ENCODE results near the gene HADHB.

The HADHB gene

DNA sequence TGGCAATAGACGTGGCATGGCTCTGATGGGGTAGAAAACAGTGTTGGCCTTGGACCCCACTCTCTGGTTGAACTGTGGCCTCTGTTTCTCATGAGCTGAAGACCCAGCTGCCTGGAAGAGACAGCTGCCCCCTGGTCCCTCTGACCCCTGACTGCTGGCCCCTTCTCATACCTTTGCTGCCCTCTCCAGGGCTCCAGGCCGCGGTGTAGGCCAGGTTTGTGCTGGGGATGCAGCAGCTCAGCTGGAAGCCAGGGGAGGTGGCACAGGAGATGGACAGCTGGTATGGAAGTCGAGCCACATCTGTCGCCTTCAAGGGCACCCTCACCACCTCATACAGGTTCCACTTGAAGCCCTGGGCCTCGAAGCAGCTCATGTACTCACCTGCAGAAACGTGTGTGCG lies 69.5 kb downstream of the HADHB start:
- Histone ChIP-seq H3K4me3 (ENCODE audit: insufficient read depth, low read length, poor library complexity, severe bottlenecking) (no peak overlapping the region), H3K9me2 (replicated peaks; ENCODE audit: insufficient read depth, low read length) (no peaks in the 10 kb centered on the region), H3K4me2 (ENCODE audit: low read depth, low read length, poor library complexity, severe bottlenecking) (no peak overlapping the region), H3K27ac (ENCODE audit: low read depth, low read length) (no peak overlapping the region), H3K9me3 (ENCODE audit: insufficient read depth, low read length) (no peaks in the 10 kb centered on the region), H4K20me1 (ENCODE audit: low read depth, low read length) (no peaks in the 10 kb centered on the region), H3F3A (ENCODE audit: insufficient read depth) (no peaks in the 10 kb centered on the region), H3K79me2 (ENCODE audit: insufficient read depth, low read length) (no peaks in the 10 kb centered on the region), H2AFZ (ENCODE audit: low read depth, low read length, severe bottlenecking) (no peak overlapping the region), H3K27me3 (ENCODE audit: low read length) (no peaks in the 10 kb centered on the region), H3K9ac (ENCODE audit: low read length) (no peak overlapping the region), H3K36me3 (ENCODE audit: low read length) (no peaks in the 10 kb centered on the region)
- TF ChIP-seq EZH2phosphoT487 (conservative IDR thresholded peaks at IDR 0.05; ENCODE audit: low read length), result no peak
- TF ChIP-seq, protein P1, sequence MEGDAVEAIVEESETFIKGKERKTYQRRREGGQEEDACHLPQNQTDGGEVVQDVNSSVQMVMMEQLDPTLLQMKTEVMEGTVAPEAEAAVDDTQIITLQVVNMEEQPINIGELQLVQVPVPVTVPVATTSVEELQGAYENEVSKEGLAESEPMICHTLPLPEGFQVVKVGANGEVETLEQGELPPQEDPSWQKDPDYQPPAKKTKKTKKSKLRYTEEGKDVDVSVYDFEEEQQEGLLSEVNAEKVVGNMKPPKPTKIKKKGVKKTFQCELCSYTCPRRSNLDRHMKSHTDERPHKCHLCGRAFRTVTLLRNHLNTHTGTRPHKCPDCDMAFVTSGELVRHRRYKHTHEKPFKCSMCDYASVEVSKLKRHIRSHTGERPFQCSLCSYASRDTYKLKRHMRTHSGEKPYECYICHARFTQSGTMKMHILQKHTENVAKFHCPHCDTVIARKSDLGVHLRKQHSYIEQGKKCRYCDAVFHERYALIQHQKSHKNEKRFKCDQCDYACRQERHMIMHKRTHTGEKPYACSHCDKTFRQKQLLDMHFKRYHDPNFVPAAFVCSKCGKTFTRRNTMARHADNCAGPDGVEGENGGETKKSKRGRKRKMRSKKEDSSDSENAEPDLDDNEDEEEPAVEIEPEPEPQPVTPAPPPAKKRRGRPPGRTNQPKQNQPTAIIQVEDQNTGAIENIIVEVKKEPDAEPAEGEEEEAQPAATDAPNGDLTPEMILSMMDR (IDR thresholded peaks at IDR 0.05; ENCODE audit: insufficient read depth, low read length, poor library complexity, severe bottlenecking), result no peak

DNA sequence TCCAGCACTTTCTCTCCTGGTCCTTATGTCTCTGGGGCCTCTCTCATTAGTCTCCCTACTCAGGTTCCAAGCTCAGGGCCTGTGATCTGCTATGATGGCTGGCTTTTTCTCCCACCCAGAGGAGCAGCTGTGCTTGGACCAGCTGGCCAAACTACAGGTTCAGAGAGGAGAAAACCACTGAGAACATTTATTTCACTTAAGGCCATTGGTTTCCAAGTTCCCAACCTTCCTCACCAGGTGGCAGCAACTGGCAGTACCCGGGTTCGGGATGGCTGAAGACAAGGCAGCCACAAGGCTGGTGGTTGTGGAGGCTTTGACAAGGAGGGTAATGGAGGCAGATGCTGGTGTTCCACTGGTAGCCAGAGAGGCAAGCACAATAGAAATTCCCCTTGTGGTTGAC lies 71.3 kb downstream of the HADHB start:
- Histone ChIP-seq H4K20me1 (ENCODE audit: low read depth, low read length) (no peaks in the 10 kb centered on the region), H3K27me3 (ENCODE audit: low read length) (no peaks in the 10 kb centered on the region), H3K27ac (ENCODE audit: low read depth, low read length) (no peak overlapping the region), H3K9ac (ENCODE audit: low read length) (no peak overlapping the region), H3K4me2 (ENCODE audit: low read depth, low read length, poor library complexity, severe bottlenecking) (no peak overlapping the region), H3K9me2 (replicated peaks; ENCODE audit: insufficient read depth, low read length) (no peaks in the 10 kb centered on the region), H3K4me3 (ENCODE audit: insufficient read depth, low read length, poor library complexity, severe bottlenecking) (no peak overlapping the region), H3K9me3 (ENCODE audit: insufficient read depth, low read length) (no peaks in the 10 kb centered on the region), H3K36me3 (ENCODE audit: low read length) (no peaks in the 10 kb centered on the region), H3F3A (ENCODE audit: insufficient read depth) (no peaks in the 10 kb centered on the region), H2AFZ (ENCODE audit: low read depth, low read length, severe bottlenecking) (no peak overlapping the region), H3K79me2 (ENCODE audit: insufficient read depth, low read length) (no peaks in the 10 kb centered on the region)
- TF ChIP-seq EZH2phosphoT487 (conservative IDR thresholded peaks at IDR 0.05; ENCODE audit: low read length), result no peak
- TF ChIP-seq, protein P1 (IDR thresholded peaks at IDR 0.05; ENCODE audit: insufficient read depth, low read length, poor library complexity, severe bottlenecking), result no peak

DNA sequence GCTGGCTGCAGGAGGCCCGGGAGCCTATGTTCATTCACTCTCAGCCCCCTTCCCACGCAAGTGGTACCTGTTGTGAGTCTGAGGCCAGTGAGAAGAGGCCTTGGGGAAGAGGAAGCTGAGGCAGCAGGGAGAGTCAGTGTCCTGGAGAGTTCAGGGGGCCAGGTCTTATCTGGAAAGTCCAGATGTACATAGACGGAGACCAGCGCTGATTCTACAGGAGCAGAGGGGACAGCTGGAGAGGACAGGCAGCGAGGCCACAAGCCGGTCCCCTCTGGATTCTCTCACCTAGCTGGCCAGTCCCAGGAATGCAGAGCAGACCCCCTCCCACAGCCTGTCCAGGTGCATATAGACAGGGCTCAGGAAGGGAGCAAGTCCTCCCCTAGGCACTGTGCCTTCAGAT lies 72.1 kb downstream of the HADHB start:
- H3F3A ChIP-seq (ENCODE audit: insufficient read depth), result no peaks in the 10 kb centered on the region
- no peaks in the 10 kb centered on the region for H3K79me2 ChIP-seq (ENCODE audit: insufficient read depth, low read length)
- H3K9me2 ChIP-seq (replicated peaks; ENCODE audit: insufficient read depth, low read length), result no peaks in the 10 kb centered on the region
- H3K9ac ChIP-seq (ENCODE audit: low read length), result no peak overlapping the region
- no peak overlapping the region for H3K4me3 ChIP-seq (ENCODE audit: insufficient read depth, low read length, poor library complexity, severe bottlenecking)
- H3K4me2 ChIP-seq (ENCODE audit: low read depth, low read length, poor library complexity, severe bottlenecking), result no peak overlapping the region
- H3K9me3 ChIP-seq (ENCODE audit: insufficient read depth, low read length), result no peaks in the 10 kb centered on the region
- no peak overlapping the region for H3K27ac ChIP-seq (ENCODE audit: low read depth, low read length)
- H2AFZ ChIP-seq (ENCODE audit: low read depth, low read length, severe bottlenecking), result no peak overlapping the region
- no peaks in the 10 kb centered on the region for H4K20me1 ChIP-seq (ENCODE audit: low read depth, low read length)
- H3K27me3 ChIP-seq (ENCODE audit: low read length), result no peaks in the 10 kb centered on the region
- TF ChIP-seq, protein P1 (IDR thresholded peaks at IDR 0.05; ENCODE audit: insufficient read depth, low read length, poor library complexity, severe bottlenecking), result no peak
- TF ChIP-seq EZH2phosphoT487 (conservative IDR thresholded peaks at IDR 0.05; ENCODE audit: low read length), result no peak
- no peaks in the 10 kb centered on the region for H3K36me3 ChIP-seq (ENCODE audit: low read length)

All from SU-DHL-6 (cell line).